Kasumi-1 (cell line): Measurements from ENCODE around the gene CEACAM8.
"Not testable (repeated sequence)": the region's sequence is repeated elsewhere in the genome, so short reads cannot be mapped to it uniquely, and the experiment has no call there.

Experiments
- DNase-seq, 2 experiments: peaks; one replicate each; lab custom pipeline; 2025; lab: John Stamatoyannopoulos, UW

Gene CEACAM8

DNA sequence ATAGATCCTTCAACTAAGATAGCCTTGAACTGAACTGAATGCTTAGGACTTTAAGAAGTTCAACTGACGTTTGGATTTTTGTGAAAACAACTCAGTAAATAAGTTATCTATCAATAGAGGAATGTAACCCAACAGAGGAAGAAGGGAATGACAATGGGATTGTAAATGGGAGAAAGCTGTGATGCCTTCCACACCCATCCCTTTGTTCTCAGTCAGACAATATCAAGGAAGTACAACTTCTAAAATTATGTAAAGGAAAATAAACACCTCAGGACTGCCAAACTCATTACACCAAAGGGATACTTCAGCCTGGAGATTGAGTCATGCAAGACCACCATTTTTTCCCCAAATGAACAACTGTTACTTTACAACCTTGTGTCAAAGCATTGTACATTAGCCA, 21.1 kb downstream of the CEACAM8 start:
- no peak for DNase-seq

DNA sequence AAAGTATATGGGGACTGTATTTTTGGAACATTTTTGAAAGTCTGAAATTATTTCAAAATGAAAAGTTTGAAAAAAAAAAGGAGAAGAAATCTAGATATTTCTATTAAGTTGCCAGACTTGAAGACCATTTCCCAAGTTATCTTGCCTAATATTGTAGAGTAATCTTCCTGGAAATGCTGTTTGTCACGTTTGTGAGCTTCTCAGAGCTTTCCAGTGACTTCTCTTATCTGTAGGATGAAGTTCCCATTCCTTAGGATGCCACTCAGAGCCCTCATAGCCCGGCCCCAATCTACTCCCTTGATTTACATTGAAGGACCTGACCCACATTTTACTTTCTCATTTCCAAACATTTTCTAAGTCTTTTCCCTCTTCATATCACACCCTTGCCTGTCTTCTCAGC, 23.6 kb downstream of the CEACAM8 start:
- DNase-seq, result no peak

DNA sequence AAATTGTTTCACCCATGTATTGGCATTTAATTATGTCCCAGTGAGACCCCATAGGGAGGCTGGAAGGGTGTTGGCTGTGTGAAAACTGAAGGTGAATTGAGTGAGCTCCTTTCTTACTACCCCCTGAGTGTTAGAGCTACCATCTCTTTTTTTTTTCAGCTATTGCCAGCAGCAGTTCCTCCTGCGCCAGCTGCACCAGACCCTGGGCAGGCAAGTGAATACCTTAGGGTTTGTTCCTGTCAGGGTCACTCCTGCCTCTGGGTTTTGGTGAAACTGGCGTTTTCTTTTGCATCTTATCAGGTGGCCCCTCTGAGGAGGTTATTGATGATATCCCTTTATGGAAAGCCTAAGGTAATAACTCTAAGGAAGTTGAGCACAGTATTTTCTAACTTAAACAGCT, 25.5 kb downstream of the CEACAM8 start:
- DNase-seq, result no peak

DNA sequence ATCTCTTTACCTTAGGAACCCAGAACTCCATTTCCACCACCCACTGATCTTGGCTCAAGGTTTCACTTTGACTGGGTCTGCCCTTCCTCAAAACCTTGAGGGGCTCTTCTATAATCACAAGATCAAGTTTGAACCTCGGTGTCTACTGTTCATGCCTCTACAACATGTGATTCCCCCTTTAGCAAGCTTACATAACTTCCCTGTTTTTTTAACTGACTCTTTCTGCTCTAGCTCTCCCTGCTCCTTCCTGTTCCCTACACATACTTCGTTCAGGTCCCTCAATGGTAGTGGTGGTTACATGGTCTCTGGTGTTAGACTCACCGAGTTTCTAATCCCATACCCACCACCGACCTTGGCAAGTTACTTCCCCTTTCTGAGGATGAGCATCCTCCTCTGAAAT, 26.7 kb downstream of the CEACAM8 start:
- peak; percentile 92 to 93 for DNase-seq

DNA sequence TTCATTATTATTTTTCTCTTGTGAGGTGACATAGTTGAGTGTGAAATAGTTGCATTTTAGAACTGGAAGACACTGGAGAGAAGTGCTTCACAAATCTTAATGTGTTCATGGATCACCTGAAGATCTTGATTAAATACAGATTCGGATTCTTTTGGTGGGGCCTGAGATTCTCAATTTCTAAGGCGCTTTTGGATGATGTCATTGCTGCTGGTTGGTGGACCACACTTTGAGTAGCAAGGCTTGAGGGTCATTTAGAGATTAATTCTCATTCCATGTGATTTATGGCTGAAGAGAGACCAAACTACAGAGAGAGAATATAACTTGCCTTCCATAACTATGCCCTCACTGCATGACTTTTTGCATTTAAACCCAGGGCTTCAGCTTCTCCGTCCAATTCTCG, 27.2 kb downstream of the CEACAM8 start:
- DNase-seq, result no peak

DNA sequence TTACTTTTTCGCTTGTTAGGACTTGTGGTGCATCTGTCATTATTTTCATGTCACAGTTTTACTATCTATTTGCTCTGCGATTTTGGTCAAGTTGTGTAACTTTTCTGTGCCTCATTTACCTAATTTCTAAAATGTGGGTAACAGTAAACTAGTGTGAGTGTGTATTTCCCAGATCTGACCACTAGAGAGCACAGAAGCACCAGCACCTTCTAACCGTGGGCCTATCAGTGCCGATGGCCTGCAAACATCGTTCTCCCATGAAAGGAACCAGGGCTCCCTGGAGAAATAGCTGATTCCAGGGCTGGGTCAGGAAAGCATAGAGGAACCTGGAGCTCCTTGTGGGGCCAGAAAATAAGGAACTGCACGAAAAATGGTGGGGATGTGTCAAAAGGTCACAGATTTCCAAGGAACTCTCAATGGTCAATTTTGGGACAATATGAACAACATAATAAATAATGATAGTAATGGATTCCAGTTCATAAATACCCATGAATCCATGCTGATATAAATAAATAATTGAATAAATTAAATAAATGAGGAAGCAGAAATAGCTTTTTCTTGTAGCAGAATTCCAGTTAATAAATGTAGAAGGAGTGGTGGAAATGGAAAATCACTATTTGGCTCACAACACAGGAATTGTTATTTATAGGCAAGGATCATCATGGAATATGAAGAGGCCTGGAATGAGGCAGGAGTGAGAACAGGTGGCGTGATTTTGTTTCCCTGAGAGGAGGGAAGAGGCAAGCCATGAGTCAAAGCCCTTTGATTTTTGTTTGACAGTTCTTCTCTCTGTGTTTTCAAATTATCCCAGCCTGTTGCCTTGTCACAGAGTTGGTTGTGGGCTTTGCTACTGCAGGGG, 31.1 kb downstream of the CEACAM8 start:
- peak; percentile 77 to 82 for DNase-seq

DNA sequence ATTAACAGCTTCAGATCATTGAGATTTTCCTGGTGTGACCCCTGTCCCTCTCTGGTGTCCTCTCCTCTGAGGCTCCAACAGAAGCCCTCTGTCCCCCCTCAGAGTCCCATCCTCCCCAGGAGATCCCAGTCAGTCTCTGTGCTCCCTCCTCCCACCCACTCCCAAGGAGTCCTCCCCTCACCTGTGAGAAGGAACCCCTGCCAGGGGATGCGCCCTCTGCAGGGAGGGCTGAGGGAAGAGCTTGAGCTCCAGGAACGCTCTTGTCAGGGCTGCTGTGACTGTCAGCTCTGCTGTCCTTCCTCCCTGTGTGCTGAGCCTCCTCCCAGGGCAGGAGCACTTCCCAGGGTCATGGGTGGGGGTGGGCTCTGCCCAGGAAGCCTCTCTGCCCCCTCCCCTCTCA, 33.2 kb downstream of the CEACAM8 start:
- DNase-seq, result no peak

DNA sequence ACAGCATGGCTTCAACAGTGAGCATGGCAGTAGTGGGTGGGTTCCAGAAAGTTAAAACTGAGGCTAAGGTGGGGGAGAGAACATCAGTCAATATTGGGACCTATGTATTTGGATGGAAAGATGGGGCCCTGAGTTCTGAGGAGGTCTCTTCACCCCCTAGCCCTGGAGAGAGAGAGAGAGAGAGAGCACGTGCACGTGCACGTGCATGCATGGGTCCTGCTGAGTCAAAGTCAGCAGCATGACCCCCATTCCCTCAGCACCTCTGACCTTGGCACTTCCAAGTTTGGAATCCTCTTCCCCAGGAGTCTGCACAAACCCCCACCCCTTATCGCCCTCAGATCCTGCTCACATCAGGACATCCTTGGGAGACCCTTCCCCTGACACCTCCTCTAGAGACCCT, 34.0 kb downstream of the CEACAM8 start:
- DNase-seq, result no peak

DNA sequence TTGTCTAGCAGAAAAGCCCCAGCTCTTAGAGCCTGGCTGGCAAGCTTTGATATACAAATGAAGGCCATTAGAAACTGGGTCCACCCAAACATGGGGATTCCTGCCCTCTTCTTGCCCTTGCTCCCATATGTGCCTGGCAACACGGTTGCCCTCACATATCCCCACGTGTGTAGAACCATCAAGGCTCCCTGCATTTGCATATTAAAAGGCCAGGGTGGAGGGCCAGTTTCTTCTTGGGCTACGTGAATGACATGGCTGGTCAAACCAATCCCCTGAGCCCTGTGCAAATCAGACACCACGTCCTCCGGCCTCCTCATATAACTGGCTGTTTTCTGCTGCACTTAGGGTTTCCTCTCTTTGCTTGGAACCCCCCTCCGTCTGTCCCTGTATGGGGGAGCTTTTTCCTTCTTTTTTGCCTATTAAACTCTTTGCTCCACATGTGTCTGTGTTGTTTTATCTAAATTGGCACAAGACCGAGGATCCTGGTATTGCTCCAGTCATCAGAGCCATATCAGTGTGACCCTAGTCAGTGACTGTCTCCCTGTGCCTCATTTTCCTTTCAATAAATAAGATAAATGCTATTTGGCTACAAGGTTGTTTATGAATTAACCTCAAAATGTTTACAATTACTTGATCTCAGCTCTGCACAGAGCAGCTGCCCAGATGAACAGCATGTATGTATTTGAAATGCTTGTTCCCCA, 36.1 kb downstream of the CEACAM8 start:
- DNase-seq, result no peak

DNA sequence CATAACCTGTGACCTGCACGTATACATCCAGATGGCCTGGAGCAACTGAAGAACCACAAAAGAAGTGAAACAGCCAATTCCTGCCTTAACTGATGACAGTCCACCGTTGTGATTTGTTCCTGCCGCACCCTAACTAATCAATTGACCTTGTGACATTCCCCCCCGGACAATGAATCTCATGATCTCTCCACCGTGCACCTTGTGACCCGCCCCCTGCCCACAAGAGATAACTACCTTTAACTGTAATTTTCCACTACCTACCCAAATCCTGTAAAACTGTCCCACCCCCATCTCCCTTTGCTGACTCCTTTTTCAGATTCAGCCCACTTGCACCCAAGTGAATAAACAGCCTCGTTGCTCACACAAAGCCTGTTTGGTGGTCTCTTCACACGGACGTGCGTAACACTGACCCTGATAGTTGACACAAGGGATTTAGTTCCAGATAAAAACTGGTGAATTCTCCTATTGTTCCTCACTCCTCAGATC, 37.3 kb downstream of the CEACAM8 start:
- not testable (repeated sequence) for DNase-seq

DNA sequence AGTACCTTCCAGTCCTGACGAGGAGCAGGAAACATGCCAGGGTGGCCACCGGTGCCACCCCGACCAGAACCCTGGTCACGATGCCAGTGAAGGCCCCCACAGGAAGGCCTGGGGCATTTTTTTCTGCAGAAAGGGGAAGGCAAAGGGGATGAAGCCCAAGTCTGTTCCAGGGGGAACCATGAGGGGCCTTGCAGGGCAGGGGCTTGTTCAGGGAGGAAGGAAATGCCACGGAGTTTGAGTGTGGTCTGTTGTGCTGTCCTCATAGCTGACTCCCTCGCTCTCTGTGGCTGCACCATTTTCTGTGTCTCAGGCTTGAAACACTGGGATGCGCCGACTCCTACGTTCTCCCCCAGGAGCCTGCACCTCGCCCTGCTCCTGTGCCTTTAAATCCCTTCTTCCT, 38.9 kb downstream of the CEACAM8 start:
- peak; percentile 91 to 92 for DNase-seq

DNA sequence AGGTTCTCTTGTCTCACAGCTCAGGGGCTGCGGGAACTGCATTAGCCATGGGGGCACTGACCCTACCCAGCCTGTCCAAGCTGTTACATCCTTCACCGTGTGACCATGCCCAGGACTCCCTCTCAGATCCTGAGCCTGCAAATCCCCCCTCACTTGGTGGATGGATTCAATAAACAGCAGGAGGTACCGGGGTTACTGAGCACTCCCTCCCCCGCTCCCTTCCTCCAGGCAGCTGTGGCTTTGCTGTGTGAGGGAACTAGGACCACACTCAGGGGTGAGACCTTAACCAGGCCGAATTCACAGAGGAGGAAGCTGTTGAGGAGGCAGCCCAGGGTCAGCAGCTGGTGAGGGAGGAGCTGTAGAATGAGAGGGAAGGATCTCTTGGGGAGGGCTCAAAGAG, 39.4 kb downstream of the CEACAM8 start:
- peak; percentile 84 to 86 for DNase-seq

DNA sequence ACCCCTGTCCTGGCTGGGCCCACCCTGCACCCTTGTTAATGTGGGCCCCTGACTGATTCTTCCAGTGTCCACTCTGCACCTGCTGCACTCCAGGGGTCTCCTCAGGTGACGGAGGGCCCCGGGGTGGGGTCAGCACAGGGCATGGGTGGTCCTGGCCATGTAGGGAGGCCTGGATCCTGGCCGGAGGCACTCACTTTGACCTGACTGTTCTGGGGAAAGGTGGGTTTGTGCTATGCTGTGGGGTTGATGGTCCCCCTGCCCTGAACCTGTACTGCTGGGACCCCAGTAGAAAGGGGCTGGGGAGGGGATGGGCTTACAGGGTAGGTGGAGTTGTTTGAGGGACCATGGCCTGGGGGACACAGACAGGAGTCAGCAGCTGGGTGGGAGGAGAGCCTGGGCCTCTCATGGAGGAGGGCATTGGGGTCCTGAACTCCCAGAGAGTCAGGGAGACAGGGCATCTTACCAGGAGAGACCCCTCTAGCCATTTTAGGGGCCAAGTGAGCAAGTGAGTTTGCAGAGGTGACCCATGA, 40.6 kb downstream of the CEACAM8 start:
- DNase-seq, result no peak

DNA sequence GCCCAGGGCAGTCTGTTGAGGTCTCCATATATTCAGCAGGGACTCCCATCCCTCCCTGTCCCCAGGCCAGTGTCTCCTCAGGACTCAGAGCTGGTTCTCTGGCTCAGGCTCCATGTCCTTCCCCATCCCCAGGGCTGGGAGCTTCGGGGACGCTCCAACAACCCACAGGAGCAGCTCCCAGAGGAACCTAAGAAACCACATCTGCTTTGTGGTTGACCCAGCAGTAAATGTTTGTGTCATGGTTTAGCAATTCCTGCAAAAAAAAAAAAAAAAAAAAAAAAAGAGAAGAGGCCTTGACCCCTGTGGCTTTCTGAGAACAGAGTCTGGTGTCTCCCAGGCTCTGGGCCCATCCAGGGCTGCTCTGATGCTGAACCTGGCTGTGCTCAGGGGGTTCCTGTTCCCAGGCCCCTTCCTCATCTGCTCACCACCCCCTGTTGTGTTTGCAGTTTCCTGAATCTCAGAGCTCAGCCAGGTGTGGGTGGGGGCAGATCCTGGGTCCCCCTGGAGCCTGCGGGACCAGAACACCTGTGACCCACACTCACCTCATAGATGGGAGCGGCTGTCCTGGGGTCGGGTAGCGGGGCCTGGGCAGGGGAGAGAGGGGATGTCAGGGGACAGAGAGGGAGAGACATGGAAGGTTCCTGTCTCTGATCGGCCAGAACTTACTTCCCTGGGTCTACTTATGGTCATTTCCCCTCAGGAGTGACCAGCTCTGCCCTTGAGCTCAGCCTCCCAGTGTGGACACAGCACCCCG, 41.3 kb downstream of the CEACAM8 start:
- DNase-seq, result no peak

DNA sequence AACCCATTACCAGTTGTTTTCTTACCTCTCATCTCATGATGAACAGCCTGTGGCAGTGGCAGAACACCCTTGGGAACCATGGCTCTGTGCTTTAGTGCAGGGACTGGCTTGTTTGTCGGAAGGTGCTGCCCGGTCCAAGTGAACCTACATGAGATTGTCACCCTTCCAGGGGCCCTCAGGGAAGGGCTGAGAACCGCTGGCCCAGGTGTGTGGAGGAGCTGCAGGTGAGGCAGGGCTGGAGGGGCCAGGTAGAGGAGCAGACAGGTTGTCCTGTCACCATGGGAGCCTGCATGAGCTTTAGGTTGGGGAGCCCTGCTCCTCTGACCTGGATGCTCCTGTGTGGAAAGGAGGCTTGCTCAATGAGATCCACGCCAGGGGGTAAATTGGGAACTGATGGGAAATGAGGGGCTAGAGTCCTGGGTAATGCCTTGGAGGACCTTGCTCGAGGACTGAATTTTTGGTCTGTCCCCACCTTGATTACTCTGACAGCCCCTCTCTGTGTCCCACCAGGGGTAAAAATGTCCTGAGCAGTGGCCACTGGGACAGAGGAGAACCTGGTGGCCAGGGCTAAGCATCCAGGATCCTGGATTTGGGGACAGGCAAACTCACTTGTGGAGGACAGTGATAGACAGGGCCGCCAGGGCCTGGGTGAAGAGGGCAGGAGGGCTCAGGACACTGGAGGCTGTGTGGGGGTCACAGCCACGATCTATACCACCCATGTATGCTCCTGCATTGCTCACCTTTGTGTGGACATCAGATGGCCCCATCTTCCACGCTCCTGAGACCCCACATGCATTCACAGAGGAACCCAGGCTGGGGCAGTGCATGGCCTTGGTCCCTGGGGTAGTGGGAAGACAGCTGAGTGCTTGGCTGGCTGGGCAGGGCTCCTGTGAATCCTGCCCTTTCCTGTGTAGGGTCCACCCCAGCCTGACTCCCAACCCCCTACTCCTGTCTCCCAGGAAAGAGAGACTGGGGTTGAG, 42.3 kb downstream of the CEACAM8 start:
- DNase-seq, result no peak

DNA sequence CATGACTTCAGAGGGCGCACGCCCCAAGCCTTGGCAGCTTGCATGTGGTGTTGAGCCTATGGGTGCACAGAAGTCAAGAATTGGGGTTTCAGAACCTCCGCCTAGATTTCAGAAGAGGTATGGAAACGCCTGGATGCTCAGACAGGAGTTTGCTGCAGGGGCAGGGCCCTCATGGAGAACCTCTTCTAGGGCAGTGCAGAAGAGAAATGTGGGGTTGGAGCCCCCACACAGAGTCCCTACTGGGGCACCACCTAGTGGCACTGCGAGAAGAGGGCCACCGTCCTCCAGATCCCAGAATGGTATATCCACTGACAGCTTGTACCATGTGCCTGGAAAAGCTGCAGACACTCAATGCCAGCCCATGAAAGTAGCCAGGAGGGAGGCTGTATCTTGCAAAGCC, 44.2 kb downstream of the CEACAM8 start:
- not testable (repeated sequence) for DNase-seq

DNA sequence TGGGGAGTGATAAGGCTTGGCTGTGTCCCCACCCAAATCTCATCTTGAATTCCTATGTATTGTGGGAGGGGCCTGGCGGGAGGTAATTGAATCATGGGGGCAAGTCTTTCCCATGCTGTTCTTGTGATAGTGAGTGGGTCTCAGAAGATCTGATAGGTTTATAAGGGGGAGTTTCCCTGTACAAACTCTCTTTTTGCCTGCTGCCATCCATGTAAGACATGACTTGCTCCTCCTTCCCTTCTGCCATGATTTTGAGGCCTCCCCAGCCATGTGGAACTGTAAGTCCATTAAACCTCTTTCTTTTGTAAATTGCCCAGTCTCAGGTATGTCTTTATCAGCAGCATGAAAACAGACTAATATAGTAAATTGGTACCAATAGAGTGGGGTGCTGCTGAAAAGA, 45.7 kb downstream of the CEACAM8 start:
- not testable (repeated sequence) for DNase-seq

DNA sequence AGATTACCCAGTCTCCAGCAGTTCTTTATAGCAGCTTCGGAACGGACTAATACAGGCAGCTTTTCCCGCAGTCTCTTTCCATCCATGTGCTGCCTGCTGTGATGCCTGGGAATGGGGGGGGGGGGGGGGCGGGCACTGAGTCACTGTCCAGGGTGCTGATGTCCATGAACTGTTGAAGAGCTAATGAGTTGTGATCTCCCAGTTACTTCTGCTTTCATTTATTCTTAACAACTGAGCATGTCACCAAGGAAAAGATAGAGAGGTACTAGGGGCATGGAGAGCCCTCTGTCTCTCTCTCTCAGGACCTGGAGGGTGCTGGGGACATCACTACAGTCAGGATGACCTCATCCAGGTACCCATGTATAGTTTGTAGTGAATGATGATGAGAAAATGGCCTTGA, 46.2 kb downstream of the CEACAM8 start:
- DNase-seq, result no peak

DNA sequence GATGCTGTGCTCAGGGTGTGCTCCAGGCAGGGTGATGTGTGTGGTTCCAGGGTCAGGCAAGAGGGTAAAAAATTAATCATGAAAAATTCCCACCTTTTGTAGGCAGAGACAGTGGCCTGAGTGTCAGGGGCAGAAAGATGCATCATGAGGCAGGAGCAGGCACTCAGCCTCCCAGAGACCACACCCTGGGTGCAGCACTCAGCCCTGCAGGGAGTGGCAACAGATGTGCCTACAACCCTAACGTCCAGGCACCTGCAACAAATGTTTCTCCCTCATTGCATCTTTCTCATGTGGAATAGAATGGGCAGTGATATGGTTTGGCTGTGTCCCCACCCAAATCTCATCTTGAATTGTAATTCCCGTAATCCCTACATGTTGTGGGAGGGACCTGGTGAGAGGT, 46.8 kb downstream of the CEACAM8 start:
- DNase-seq, result no peak

DNA sequence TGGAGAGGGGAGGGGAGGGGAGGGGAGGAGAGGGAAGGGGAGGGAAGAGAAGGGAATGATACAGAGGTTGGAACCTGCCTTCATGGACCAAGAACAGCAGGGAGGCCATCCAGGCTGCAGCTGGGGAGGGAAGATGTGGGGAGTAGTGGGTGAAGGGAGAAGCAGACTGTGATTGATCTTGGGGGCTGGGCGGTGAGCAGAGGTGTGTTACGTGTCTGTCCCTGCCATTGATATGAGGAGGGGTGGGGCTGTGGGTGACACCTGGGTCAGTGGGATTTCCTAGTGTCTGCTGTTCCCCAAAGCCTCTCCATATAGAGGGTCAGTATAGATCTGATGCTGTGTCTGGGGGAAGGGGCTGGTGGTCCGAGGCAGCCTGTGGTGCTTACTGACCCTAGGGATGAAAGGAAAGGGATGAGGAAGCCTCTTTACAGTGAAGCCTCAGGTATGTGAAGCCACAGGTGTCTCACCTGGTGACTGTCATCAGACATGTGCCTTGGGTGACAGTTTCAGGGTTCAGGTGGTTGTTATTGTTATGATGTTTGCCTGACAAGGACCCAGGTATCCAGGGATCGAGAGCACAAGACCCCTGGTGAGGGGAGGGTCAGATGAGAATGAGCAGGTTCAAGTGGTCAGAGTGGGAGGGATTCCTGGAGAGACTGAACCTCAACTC, 47.8 kb downstream of the CEACAM8 start:
- DNase-seq, result no peak

DNA sequence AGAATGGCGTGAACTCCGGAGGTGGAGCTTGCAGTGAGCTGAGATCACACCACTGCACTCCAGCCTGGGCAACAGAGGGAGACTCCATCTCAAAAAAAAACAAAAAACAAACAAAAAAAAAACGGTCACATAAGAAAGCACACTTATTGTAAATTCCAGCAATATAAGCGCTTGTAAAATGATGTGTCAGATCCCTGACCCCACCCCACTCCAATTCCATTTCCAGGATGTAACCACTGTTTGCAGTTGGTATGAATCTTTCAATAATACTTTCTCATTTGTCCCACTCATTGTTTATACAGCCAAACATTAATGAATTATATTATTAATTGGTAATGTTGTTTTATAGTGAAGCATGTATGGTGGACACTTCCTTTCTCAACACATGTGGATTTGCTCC, 50.6 kb downstream of the CEACAM8 start:
- DNase-seq, result no peak
